ENCODE results near the gene NDST3.

NDST3 gene

GRCh38 chr4:118082182-118082581 is 47.9 kb downstream of the NDST3 start:
- no peaks in the 10 kb centered on the region for H3F3A ChIP-seq (ENCODE audit: control insufficient read depth, insufficient read depth)
- no peaks in the 10 kb centered on the region for H3K36me3 ChIP-seq (ENCODE audit: control insufficient read depth, low read length)
- H3K9me2 ChIP-seq (replicated peaks; ENCODE audit: control insufficient read depth, low read length): no peaks in the 10 kb centered on the region
- H3K27ac ChIP-seq (ENCODE audit: low read depth, low read length): no peak overlapping the region
- no peaks in the 10 kb centered on the region for H4K20me1 ChIP-seq (ENCODE audit: control insufficient read depth, insufficient read depth, low read depth, low read length)
- H3K27me3 ChIP-seq (ENCODE audit: control insufficient read depth, low read length): no peaks in the 10 kb centered on the region
- TF ChIP-seq EZH2phosphoT487 (IDR thresholded peaks at IDR 0.05; ENCODE audit: borderline replicate concordance, low read length) (no peak), CTCF (IDR thresholded peaks at IDR 0.05; ENCODE audit: low read depth, low read length, poor library complexity, severe bottlenecking) (no peak)
- H3K9me3 ChIP-seq (ENCODE audit: control insufficient read depth, insufficient read depth, low read length): no peaks in the 10 kb centered on the region
- H3K4me3 ChIP-seq (ENCODE audit: low read length): no peak overlapping the region
- H3K4me2 ChIP-seq (ENCODE audit: low read length): no peak overlapping the region
- no peaks in the 10 kb centered on the region for H3K79me2 ChIP-seq (ENCODE audit: control insufficient read depth, low read length)
- no peaks in the 10 kb centered on the region for H3K4me1 ChIP-seq (ENCODE audit: control insufficient read depth, low read length)

GRCh38 chr4:118085700-118086099 is 51.4 kb downstream of the NDST3 start:
- H3F3A ChIP-seq (ENCODE audit: control insufficient read depth, insufficient read depth): no peaks in the 10 kb centered on the region
- H3K4me1 ChIP-seq (ENCODE audit: control insufficient read depth, low read length): no peaks in the 10 kb centered on the region
- H3K36me3 ChIP-seq (ENCODE audit: control insufficient read depth, low read length): no peaks in the 10 kb centered on the region
- H3K27ac ChIP-seq (ENCODE audit: low read depth, low read length): no peak overlapping the region
- no peaks in the 10 kb centered on the region for H3K27me3 ChIP-seq (ENCODE audit: control insufficient read depth, low read length)
- H3K4me2 ChIP-seq (ENCODE audit: low read length): no peak overlapping the region
- H3K9me2 ChIP-seq (replicated peaks; ENCODE audit: control insufficient read depth, low read length): no peaks in the 10 kb centered on the region
- TF ChIP-seq CTCF (IDR thresholded peaks at IDR 0.05; ENCODE audit: low read depth, low read length, poor library complexity, severe bottlenecking) (no peak), EZH2phosphoT487 (IDR thresholded peaks at IDR 0.05; ENCODE audit: borderline replicate concordance, low read length) (no peak)
- no peaks in the 10 kb centered on the region for H3K79me2 ChIP-seq (ENCODE audit: control insufficient read depth, low read length)
- no peak overlapping the region for H3K4me3 ChIP-seq (ENCODE audit: low read length)
- H3K9me3 ChIP-seq (ENCODE audit: control insufficient read depth, insufficient read depth, low read length): no peaks in the 10 kb centered on the region
- no peaks in the 10 kb centered on the region for H4K20me1 ChIP-seq (ENCODE audit: control insufficient read depth, insufficient read depth, low read depth, low read length)

GRCh38 chr4:118086344-118086743 is 52.1 kb downstream of the NDST3 start:
- TF ChIP-seq CTCF (IDR thresholded peaks at IDR 0.05; ENCODE audit: low read depth, low read length, poor library complexity, severe bottlenecking): no peak
- no peak for TF ChIP-seq EZH2phosphoT487 (IDR thresholded peaks at IDR 0.05; ENCODE audit: borderline replicate concordance, low read length)
- no peaks in the 10 kb centered on the region for H3K9me3 ChIP-seq (ENCODE audit: control insufficient read depth, insufficient read depth, low read length)
- H3K79me2 ChIP-seq (ENCODE audit: control insufficient read depth, low read length): no peaks in the 10 kb centered on the region
- no peaks in the 10 kb centered on the region for H3F3A ChIP-seq (ENCODE audit: control insufficient read depth, insufficient read depth)
- H3K27me3 ChIP-seq (ENCODE audit: control insufficient read depth, low read length): no peaks in the 10 kb centered on the region
- no peaks in the 10 kb centered on the region for H3K9me2 ChIP-seq (replicated peaks; ENCODE audit: control insufficient read depth, low read length)
- H3K36me3 ChIP-seq (ENCODE audit: control insufficient read depth, low read length): no peaks in the 10 kb centered on the region
- H4K20me1 ChIP-seq (ENCODE audit: control insufficient read depth, insufficient read depth, low read depth, low read length): no peaks in the 10 kb centered on the region
- H3K27ac ChIP-seq (ENCODE audit: low read depth, low read length): no peak overlapping the region
- H3K4me3 ChIP-seq (ENCODE audit: low read length): no peak overlapping the region
- no peaks in the 10 kb centered on the region for H3K4me1 ChIP-seq (ENCODE audit: control insufficient read depth, low read length)
- no peak overlapping the region for H3K4me2 ChIP-seq (ENCODE audit: low read length)

GRCh38 chr4:118087366-118087765 is 53.1 kb downstream of the NDST3 start:
- Histone ChIP-seq H3K4me3 (ENCODE audit: low read length) (no peak overlapping the region), H3K27me3 (ENCODE audit: control insufficient read depth, low read length) (no peaks in the 10 kb centered on the region), H3K4me2 (ENCODE audit: low read length) (no peak overlapping the region), H3K79me2 (ENCODE audit: control insufficient read depth, low read length) (no peaks in the 10 kb centered on the region), H3K9me2 (replicated peaks; ENCODE audit: control insufficient read depth, low read length) (no peaks in the 10 kb centered on the region), H4K20me1 (ENCODE audit: control insufficient read depth, insufficient read depth, low read depth, low read length) (no peaks in the 10 kb centered on the region), H3K36me3 (ENCODE audit: control insufficient read depth, low read length) (no peaks in the 10 kb centered on the region), H3K4me1 (ENCODE audit: control insufficient read depth, low read length) (no peaks in the 10 kb centered on the region), H3K9me3 (ENCODE audit: control insufficient read depth, insufficient read depth, low read length) (no peaks in the 10 kb centered on the region), H3K27ac (ENCODE audit: low read depth, low read length) (no peak overlapping the region), H3F3A (ENCODE audit: control insufficient read depth, insufficient read depth) (no peaks in the 10 kb centered on the region)
- TF ChIP-seq CTCF (IDR thresholded peaks at IDR 0.05; ENCODE audit: low read depth, low read length, poor library complexity, severe bottlenecking) (no peak), EZH2phosphoT487 (IDR thresholded peaks at IDR 0.05; ENCODE audit: borderline replicate concordance, low read length) (no peak)
